ENCODE data around the gene KCNQ1.
"Not testable (repeated sequence)": the region's sequence is repeated elsewhere in the genome, so short reads cannot be mapped to it uniquely, and the experiment has no call there.

KCNQ1 gene

DNA sequence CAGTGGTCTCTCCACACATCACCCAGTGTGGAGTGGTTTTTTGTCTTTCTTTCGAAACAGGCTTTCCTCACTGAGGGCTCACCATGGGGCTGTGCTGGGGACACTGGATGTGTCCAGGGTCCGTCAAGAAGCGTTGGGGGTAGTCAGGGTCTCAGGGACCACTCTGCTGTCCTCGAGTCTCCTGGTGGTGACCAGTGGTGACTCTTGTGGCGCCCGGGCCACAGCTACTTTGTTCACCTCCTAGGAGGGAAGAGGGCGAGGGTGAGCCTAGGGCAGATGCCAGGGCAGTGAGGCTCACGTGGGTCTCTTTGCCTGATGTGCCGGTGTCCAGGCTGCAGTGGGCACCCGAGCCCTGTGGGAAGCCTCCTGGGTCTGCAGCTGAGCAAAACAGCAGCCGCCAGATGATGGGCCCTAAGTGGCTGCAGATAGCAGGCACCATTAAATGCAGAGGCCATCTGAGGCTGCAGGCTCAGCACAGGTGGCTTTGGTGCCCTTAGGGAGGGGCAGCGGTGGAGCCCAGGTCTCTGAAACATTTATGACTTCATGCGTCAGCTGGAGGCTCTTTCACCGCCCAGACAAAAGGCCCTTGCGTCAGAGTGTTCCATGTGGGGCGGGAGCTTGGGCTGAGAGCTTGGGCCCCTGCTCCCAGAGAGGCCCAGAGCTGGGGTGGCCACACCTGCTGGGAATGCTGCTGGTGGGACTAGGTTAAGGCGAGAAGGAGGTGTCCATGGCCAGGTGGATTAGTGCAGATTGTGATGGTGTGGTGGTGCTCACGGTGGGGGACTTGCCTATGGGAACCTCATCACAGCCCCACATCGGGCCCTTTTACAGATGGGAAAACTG is 29.5 kb downstream of the KCNQ1 start:
- DNase-seq (ENCODE audit: low spot score): no peak

- DNase-seq (ENCODE audit: low spot score): no peak
These were observed 30.5 kb downstream of the KCNQ1 start for GRCh38 chr11:2475136-2475918.

DNA sequence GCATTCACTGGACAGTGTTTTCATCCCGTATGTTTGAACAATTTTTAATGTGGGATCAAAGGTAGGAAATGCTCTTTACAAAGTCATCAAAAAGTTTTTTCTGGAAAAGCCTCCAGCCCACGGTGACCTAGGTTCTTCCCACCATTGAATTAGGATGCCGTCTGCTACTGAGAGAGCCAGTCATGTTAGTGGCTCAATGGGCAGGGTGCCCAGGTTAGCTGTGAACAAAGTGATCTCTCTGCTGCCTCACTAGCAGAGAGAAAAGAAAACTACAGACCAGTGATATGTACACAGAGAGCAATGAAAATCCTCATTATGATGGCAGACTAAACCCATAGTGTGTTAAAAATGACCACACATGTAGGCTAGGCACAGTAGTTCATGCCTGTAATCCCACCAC is 32.4 kb downstream of the KCNQ1 start:
- DNase-seq (ENCODE audit: low spot score): no peak

- DNase-seq (ENCODE audit: low spot score): no peak
These were observed 33.1 kb downstream of the KCNQ1 start for GRCh38 chr11:2477936-2478335.

- DNase-seq (ENCODE audit: low spot score): not testable (repeated sequence)
These were observed 35.5 kb downstream of the KCNQ1 start for GRCh38 chr11:2480067-2480873.

DNA sequence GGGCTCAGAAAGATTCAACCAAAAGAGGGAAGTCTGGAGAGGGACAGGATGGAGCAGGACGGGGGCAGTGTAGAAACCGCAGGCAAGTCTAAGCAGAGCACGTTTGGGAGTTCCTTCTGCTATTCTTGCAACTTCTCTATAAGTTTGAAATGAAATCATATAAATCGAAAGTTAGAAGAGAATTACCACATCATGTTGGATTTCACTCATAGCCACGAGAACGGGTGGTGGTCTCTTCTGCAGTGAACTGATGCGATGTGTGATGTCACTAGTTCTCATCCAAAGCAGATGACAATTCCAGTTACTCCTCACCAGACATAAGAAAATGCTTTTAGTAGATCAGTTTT is 36.0 kb downstream of the KCNQ1 start:
- no peak for DNase-seq (ENCODE audit: low spot score)

GRCh38 chr11:2481253-2481652 is 36.4 kb downstream of the KCNQ1 start:
- DNase-seq (ENCODE audit: low spot score): no peak

DNA sequence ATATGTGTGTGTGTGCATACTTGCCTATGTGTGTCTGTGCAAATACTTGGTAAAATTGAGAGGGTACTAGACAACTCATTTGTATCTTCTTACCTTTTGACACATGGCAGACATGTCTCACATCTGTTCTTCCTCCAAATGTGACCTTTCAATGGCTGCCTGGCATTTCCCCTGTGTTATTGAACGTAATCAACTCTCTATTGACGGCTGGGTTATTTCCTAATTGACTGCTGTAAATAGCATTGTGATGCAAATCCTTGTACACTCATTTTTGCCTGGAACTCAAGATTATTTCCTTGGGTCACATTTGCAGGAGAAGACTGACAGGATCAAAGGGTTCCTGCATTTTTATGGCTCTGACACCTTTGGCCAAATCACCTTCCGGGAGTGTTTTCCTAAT is 37.4 kb downstream of the KCNQ1 start:
- DNase-seq (ENCODE audit: low spot score): no peak

GRCh38 chr11:2482745-2483144 is 37.9 kb downstream of the KCNQ1 start:
- DNase-seq (ENCODE audit: low spot score): no peak

GRCh38 chr11:2483426-2483825 is 38.6 kb downstream of the KCNQ1 start:
- DNase-seq (ENCODE audit: low spot score): no peak

DNA sequence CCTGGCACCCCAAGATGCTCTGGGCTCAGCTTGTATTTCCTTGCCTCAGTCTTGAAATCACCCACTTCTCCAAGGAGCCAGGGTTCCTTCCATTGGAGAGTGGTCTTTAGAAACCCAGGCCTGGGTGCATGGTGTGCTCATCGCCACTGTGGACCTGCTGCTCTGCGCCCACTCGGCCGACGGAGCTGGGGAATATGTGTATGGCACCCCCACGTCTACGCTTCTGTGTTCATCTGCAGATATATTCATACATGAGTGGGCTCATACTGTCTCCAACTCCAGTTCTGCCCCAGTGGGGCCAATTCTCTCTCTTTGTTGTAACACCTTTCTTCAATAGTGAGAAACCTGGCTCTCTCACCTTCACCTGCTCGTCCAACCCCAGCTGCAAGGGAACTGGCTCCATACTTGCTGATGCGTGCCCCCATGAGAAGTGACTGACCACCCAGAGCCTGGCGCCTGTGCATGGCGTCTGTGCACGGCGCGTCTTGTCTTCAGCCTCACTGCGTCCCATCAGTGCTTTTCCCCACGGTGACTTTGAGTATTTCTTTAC is 39.8 kb downstream of the KCNQ1 start:
- no peak for DNase-seq (ENCODE audit: low spot score)

GRCh38 chr11:2488004-2488403 is 43.2 kb downstream of the KCNQ1 start:
- DNase-seq (ENCODE audit: low spot score): no peak

DNA sequence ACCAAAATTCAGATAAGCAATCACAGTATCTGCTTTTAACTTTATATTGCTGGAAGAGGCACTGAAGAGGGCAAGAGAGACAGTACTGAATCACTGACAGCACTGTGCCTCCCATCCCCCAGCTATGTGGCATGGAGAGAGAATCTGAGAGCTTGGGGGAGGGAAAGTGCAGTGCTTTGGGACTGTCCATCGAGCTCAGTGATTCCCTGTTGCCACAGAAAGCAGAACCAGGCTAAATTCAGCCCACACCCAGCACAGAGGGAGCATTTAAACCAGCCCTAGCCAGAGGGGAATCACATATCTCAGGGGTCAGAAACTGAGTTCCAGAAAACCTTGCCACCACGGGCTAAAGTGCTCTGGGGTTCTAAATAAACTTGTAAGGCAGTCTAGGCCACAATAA is 44.3 kb downstream of the KCNQ1 start:
- no peak for DNase-seq (ENCODE audit: low spot score)

GRCh38 chr11:2497951-2498350 is 53.1 kb downstream of the KCNQ1 start:
- not testable (repeated sequence) for DNase-seq (ENCODE audit: low spot score)

DNA sequence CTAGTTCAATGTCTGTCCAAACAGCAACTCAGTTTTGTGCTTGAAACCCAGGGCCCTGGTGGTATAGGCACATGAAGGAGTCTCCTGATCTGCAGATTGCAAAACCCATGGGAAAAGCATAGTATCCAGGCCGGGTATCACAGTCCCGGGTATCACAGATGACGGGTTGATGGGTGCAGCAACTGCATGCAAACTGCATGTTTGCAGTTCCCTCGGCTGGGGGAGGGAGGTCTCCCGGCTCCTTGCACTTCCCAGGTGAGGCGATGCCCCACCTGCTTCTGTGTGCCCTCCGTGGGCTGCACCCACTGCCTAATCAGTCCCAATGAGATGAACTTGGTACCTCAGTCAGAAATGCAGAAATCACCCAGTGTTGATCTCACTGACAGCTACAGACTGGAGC is 53.9 kb downstream of the KCNQ1 start:
- DNase-seq (ENCODE audit: low spot score): no peak

DNA sequence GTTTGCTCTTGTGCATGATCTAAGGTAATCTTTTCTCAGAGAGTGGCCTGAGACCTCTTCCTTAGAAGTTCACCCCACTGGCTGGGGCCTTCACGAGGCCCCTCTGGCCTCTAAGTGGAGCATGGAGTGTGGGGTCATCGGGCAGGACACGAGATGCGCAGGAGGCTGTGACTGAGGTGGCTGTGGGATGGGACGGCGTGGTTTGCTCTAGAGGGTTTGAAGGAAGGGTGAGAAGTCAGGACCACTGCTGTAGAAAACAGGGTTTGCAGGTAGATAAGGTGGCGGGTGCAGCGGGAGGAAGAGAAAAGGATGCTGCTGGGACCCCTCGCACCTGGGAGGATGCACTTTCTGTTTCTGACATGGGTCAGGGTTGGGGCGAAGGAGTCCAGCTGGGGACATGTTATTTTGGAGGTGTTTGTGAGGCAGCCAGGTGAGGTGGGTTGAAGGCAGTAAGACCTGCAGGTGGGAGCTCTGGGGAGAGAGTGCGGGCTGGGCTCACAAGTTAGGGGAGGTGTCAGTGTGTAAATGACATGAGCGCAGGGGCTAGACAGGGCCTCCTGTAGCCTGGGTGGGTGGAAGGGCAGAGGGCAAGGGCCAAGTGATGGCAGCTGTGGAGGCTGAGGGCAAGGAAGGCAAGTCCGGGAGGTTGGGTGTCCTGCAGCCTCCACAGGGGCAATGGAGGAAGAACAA is 62.5 kb downstream of the KCNQ1 start:
- DNase-seq (ENCODE audit: low spot score): no peak

- DNase-seq (ENCODE audit: low spot score): no peak
These were observed 63.3 kb downstream of the KCNQ1 start for GRCh38 chr11:2507945-2508749.

GRCh38 chr11:2508793-2509192 is 64.0 kb downstream of the KCNQ1 start:
- DNase-seq (ENCODE audit: low spot score): no peak

GRCh38 chr11:2509481-2510001 is 64.7 kb downstream of the KCNQ1 start:
- DNase-seq (ENCODE audit: low spot score): no peak

GRCh38 chr11:2510626-2511402 is 66.0 kb downstream of the KCNQ1 start:
- DNase-seq (ENCODE audit: low spot score): no peak
